Measurements from ENCODE around the gene CDH13. TPM values are rescaled to one million over a fixed set of nuclear protein-coding genes. Genes with fewer than 3 reads are reported as not detected.

Gene CDH13
- total RNA-seq, 2 donors from 2014 or later, result not detected

- H3K27me3 Mint-ChIP-seq (ENCODE audit: low read depth), result no peaks in the 10 kb centered on the region
- peaks cover 3 to 4% of the 10 kb centered on the region in 2 donors for H3K36me3 Mint-ChIP-seq (ENCODE audit: insufficient read depth in 2 of 2)
- no peaks in the 10 kb centered on the region for H3K4me1 Mint-ChIP-seq (ENCODE audit: low read depth)
- no peak for DNase-seq
- peaks cover 6 to 8% of the 10 kb centered on the region in 2 donors for H3K9me3 Mint-ChIP-seq
- H3K27ac Mint-ChIP-seq, result no peak overlapping the region
- ATAC-seq (replicated peaks in 1 of 2), result no peak
- no peak overlapping the region for H3K4me3 Mint-ChIP-seq
Measured at GRCh38 chr16:83734136-83734535, 1107.4 kb downstream of the CDH13 start.

- no peak for ATAC-seq (replicated peaks in 1 of 2)
- Mint-ChIP-seq H3K4me3 (no peak overlapping the region), H3K27ac (no peak overlapping the region), H3K4me1 (ENCODE audit: low read depth) (no peaks in the 10 kb centered on the region), H3K36me3 (ENCODE audit: insufficient read depth in 2 of 2) (peaks cover 3 to 4% of the 10 kb centered on the region in 2 donors), H3K27me3 (ENCODE audit: low read depth) (peaks cover 10% of the 10 kb centered on the region), H3K9me3 (peaks cover 4 to 6% of the 10 kb centered on the region in 2 donors)
- no peak for DNase-seq
Measured at GRCh38 chr16:83737729-83738354, 1111.1 kb downstream of the CDH13 start.

GRCh38 chr16:83738923-83739503 is 1112.2 kb downstream of the CDH13 start:
- Mint-ChIP-seq H3K27me3 (ENCODE audit: low read depth) (peaks cover 10% of the 10 kb centered on the region), H3K9me3 (peaks cover 4% of the 10 kb centered on the region in 2 donors), H3K36me3 (ENCODE audit: insufficient read depth in 2 of 2) (peaks cover 3 to 4% of the 10 kb centered on the region in 2 donors), H3K27ac (no peak overlapping the region), H3K4me1 (ENCODE audit: low read depth) (no peaks in the 10 kb centered on the region), H3K4me3 (no peak overlapping the region)
- no peak for ATAC-seq (replicated peaks in 1 of 2)
- no peak for DNase-seq

GRCh38 chr16:83742124-83742899 is 1115.5 kb downstream of the CDH13 start:
- no peaks in the 10 kb centered on the region for H3K36me3 Mint-ChIP-seq (ENCODE audit: insufficient read depth in 2 of 2)
- H3K4me1 Mint-ChIP-seq (ENCODE audit: low read depth), result no peaks in the 10 kb centered on the region
- H3K4me3 Mint-ChIP-seq, result no peak overlapping the region
- ATAC-seq (replicated peaks in 1 of 2), result no peak
- no peak overlapping the region for H3K27ac Mint-ChIP-seq
- H3K27me3 Mint-ChIP-seq (ENCODE audit: low read depth), result peaks cover 10% of the 10 kb centered on the region
- H3K9me3 Mint-ChIP-seq, result no peaks in the 10 kb centered on the region
- DNase-seq, result no peak

GRCh38 chr16:83743241-83743640 is 1116.5 kb downstream of the CDH13 start:
- DNase-seq (no peak), ATAC-seq (replicated peaks in 1 of 2) (no peak)
- Mint-ChIP-seq H3K4me3 (no peak overlapping the region), H3K27me3 (ENCODE audit: low read depth) (peaks cover 10% of the 10 kb centered on the region), H3K4me1 (ENCODE audit: low read depth) (no peaks in the 10 kb centered on the region), H3K36me3 (ENCODE audit: insufficient read depth in 2 of 2) (no peaks in the 10 kb centered on the region), H3K9me3 (no peaks in the 10 kb centered on the region), H3K27ac (no peak overlapping the region)

- Mint-ChIP-seq H3K9me3 (no peaks in the 10 kb centered on the region), H3K36me3 (ENCODE audit: insufficient read depth in 2 of 2) (no peaks in the 10 kb centered on the region), H3K4me1 (ENCODE audit: low read depth) (no peaks in the 10 kb centered on the region), H3K27me3 (ENCODE audit: low read depth) (peaks cover 10% of the 10 kb centered on the region), H3K27ac (no peak overlapping the region), H3K4me3 (no peak overlapping the region)
- ATAC-seq (replicated peaks in 1 of 2), result no peak
- no peak for DNase-seq
Measured at GRCh38 chr16:83743720-83744119, 1117.0 kb downstream of the CDH13 start.

- ATAC-seq (replicated peaks in 1 of 2) (no peak), DNase-seq (no peak)
- Mint-ChIP-seq H3K4me3 (no peak overlapping the region), H3K27me3 (ENCODE audit: low read depth) (peaks cover 7% of the 10 kb centered on the region), H3K27ac (no peak overlapping the region), H3K36me3 (ENCODE audit: insufficient read depth in 2 of 2) (no peaks in the 10 kb centered on the region), H3K4me1 (ENCODE audit: low read depth) (no peaks in the 10 kb centered on the region), H3K9me3 (no peaks in the 10 kb centered on the region)
Measured at GRCh38 chr16:83744441-83744981, 1117.7 kb downstream of the CDH13 start.

- no peak for ATAC-seq (replicated peaks in 1 of 2)
- no peak overlapping the region for H3K27ac Mint-ChIP-seq
- H3K36me3 Mint-ChIP-seq (ENCODE audit: insufficient read depth in 2 of 2), result no peaks in the 10 kb centered on the region
- H3K27me3 Mint-ChIP-seq (ENCODE audit: low read depth), result peaks cover 6% of the 10 kb centered on the region
- no peaks in the 10 kb centered on the region for H3K4me1 Mint-ChIP-seq (ENCODE audit: low read depth)
- H3K9me3 Mint-ChIP-seq, result no peaks in the 10 kb centered on the region
- no peak overlapping the region for H3K4me3 Mint-ChIP-seq
- no peak for DNase-seq
Measured at GRCh38 chr16:83746611-83747010, 1119.8 kb downstream of the CDH13 start.

- Mint-ChIP-seq H3K36me3 (ENCODE audit: insufficient read depth in 2 of 2) (no peaks in the 10 kb centered on the region), H3K9me3 (no peaks in the 10 kb centered on the region), H3K27ac (no peak overlapping the region), H3K27me3 (ENCODE audit: low read depth) (peaks cover 6% of the 10 kb centered on the region), H3K4me1 (ENCODE audit: low read depth) (no peaks in the 10 kb centered on the region), H3K4me3 (no peak overlapping the region)
- ATAC-seq (replicated peaks in 1 of 2) (no peak), DNase-seq (no peak)
Measured at GRCh38 chr16:83747936-83748335, 1121.2 kb downstream of the CDH13 start.

- Mint-ChIP-seq H3K27ac (no peak overlapping the region), H3K4me1 (ENCODE audit: low read depth) (no peaks in the 10 kb centered on the region), H3K4me3 (no peak overlapping the region), H3K36me3 (ENCODE audit: insufficient read depth in 2 of 2) (peaks cover 0 to 7% of the 10 kb centered on the region in 2 donors), H3K9me3 (peaks cover 2 to 6% of the 10 kb centered on the region in 2 donors), H3K27me3 (ENCODE audit: low read depth) (peaks cover 2% of the 10 kb centered on the region)
- DNase-seq, result no peak
- no peak for ATAC-seq (replicated peaks in 1 of 2)
Measured at GRCh38 chr16:83755391-83755790, 1128.6 kb downstream of the CDH13 start.

- Mint-ChIP-seq H3K4me3 (no peak overlapping the region), H3K27me3 (ENCODE audit: low read depth) (peaks cover 5% of the 10 kb centered on the region), H3K4me1 (ENCODE audit: low read depth) (no peaks in the 10 kb centered on the region), H3K9me3 (no peaks in the 10 kb centered on the region), H3K27ac (no peak overlapping the region), H3K36me3 (ENCODE audit: insufficient read depth in 2 of 2) (no peaks in the 10 kb centered on the region)
- no peak for ATAC-seq (replicated peaks in 1 of 2)
- DNase-seq, result no peak
Measured at GRCh38 chr16:83762141-83762991, 1135.6 kb downstream of the CDH13 start.

GRCh38 chr16:83762992-83763358 is 1136.2 kb downstream of the CDH13 start:
- DNase-seq (no peak), ATAC-seq (replicated peaks in 1 of 2) (no peak)
- Mint-ChIP-seq H3K4me3 (no peak overlapping the region), H3K36me3 (ENCODE audit: insufficient read depth in 2 of 2) (no peaks in the 10 kb centered on the region), H3K27ac (no peak overlapping the region), H3K4me1 (ENCODE audit: low read depth) (no peaks in the 10 kb centered on the region), H3K9me3 (no peaks in the 10 kb centered on the region), H3K27me3 (ENCODE audit: low read depth) (peaks cover 5% of the 10 kb centered on the region)

GRCh38 chr16:83768986-83769385 is 1142.2 kb downstream of the CDH13 start:
- Mint-ChIP-seq H3K27me3 (ENCODE audit: low read depth) (peaks cover 11% of the 10 kb centered on the region), H3K4me1 (ENCODE audit: low read depth) (peaks cover 5% of the 10 kb centered on the region), H3K36me3 (ENCODE audit: insufficient read depth in 2 of 2) (no peaks in the 10 kb centered on the region), H3K27ac (peak overlapping the region; percentile 23), H3K9me3 (no peaks in the 10 kb centered on the region), H3K4me3 (no peak overlapping the region)
- DNase-seq (no peak), ATAC-seq (replicated peaks in 1 of 2) (no peak)

Measured in activated T-cell treated with anti-CD3 and anti-CD28 coated beads, Interleukin-2, amount 50 U/mL, for 72 hours (primary cell).